ENCODE measurements around the gene LRP5.

DNA sequence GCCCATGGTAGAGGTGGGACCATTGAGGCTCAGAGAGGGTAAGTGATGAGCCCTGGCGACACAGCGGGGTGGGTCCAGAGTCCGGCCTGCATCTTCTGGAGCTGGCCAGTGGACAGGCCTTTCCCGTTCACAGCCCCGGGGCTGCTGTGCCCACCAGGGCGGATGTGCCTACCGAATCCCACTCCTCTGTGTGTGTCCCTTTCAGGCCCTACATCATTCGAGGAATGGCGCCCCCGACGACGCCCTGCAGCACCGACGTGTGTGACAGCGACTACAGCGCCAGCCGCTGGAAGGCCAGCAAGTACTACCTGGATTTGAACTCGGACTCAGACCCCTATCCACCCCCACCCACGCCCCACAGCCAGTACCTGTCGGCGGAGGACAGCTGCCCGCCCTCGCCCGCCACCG, 136.2 kb downstream of the LRP5 start:
- TF ChIP-seq, protein P1, sequence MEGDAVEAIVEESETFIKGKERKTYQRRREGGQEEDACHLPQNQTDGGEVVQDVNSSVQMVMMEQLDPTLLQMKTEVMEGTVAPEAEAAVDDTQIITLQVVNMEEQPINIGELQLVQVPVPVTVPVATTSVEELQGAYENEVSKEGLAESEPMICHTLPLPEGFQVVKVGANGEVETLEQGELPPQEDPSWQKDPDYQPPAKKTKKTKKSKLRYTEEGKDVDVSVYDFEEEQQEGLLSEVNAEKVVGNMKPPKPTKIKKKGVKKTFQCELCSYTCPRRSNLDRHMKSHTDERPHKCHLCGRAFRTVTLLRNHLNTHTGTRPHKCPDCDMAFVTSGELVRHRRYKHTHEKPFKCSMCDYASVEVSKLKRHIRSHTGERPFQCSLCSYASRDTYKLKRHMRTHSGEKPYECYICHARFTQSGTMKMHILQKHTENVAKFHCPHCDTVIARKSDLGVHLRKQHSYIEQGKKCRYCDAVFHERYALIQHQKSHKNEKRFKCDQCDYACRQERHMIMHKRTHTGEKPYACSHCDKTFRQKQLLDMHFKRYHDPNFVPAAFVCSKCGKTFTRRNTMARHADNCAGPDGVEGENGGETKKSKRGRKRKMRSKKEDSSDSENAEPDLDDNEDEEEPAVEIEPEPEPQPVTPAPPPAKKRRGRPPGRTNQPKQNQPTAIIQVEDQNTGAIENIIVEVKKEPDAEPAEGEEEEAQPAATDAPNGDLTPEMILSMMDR (IDR thresholded peaks at IDR 0.05), result no peak
- TF ChIP-seq POLR2A (IDR thresholded peaks at IDR 0.05), result no peak
